Effector memory CD4-positive, alpha-beta T cell (primary cell): ENCODE results near the gene IDS.

Source experiments
- DNase-seq, 3 donors: peaks; one replicate each; pipeline ENCODE4 v3.0.0-alpha.2; 2020
- H3K27ac ChIP-seq: 2 replicates; pipeline ENCODE4 v1.7.0; 2013; ENCODE audit warnings: mild to moderate bottlenecking, low read length, moderate library complexity; ENCODE audit not compliant: insufficient read depth, poor library complexity, severe bottlenecking
- H3K27me3 ChIP-seq: replicated peaks from 2 replicates; pipeline ENCODE4 v1.7.0; 2013; ENCODE audit warnings: mild to moderate bottlenecking, low read length; ENCODE audit not compliant: insufficient read depth, control insufficient read depth, poor library complexity, severe bottlenecking
- H3K36me3 ChIP-seq: 2 replicates; pipeline ENCODE4 v1.7.0; 2013; ENCODE audit warnings: mild to moderate bottlenecking, low read length, moderate library complexity; ENCODE audit not compliant: control insufficient read depth, insufficient read depth
- H3K4me1 ChIP-seq: 2 replicates; pipeline ENCODE4 v1.7.0; 2013; ENCODE audit warnings: low read length, mild to moderate bottlenecking; ENCODE audit not compliant: control insufficient read depth, insufficient read depth, poor library complexity, severe bottlenecking
- H3K4me3 ChIP-seq: 2 replicates; pipeline ENCODE4 v1.7.0; 2013; ENCODE audit warnings: low read length, low read depth, mild to moderate bottlenecking; ENCODE audit not compliant: insufficient read depth, poor library complexity, severe bottlenecking
- H3K9me3 ChIP-seq: 2 replicates; pipeline ENCODE4 v1.7.0; 2013; ENCODE audit warnings: mild to moderate bottlenecking, low read length, moderate library complexity; ENCODE audit not compliant: control insufficient read depth

IDS gene

GRCh38 chrX:149467920-149468319, 37.2 kb downstream of the IDS start:
- Histone ChIP-seq H3K4me1 (no peaks in the 10 kb centered on the region), H3K9me3 (no peaks in the 10 kb centered on the region), H3K36me3 (no peaks in the 10 kb centered on the region), H3K27me3 (no peaks in the 10 kb centered on the region), H3K4me3 (no peak overlapping the region), H3K27ac (no peak overlapping the region)
- no peak for DNase-seq

DNA sequence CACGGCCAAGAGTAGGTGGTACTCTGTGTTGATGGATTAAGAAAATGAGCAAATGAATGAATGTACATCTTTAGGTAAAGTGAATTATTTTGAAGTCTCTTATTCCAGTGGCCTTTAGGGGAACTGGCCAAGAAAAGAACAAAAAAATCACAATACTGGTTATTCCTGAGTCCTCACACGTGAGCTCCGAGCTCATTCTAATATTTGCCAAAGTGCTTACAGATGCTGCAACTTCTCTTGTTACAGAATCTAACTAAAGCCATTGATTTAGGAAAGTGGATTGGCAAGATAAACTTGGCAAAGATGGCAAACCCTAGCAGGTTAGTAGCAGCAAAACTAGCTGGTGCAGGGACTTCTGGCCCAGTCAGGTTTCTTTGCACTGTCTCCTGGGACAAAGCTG, 37.6 kb downstream of the IDS start:
- no peak overlapping the region for H3K4me3 ChIP-seq
- H3K9me3 ChIP-seq: no peaks in the 10 kb centered on the region
- no peaks in the 10 kb centered on the region for H3K36me3 ChIP-seq
- H3K27me3 ChIP-seq: no peaks in the 10 kb centered on the region
- H3K27ac ChIP-seq: no peak overlapping the region
- DNase-seq: no peak
- H3K4me1 ChIP-seq: no peaks in the 10 kb centered on the region

DNA sequence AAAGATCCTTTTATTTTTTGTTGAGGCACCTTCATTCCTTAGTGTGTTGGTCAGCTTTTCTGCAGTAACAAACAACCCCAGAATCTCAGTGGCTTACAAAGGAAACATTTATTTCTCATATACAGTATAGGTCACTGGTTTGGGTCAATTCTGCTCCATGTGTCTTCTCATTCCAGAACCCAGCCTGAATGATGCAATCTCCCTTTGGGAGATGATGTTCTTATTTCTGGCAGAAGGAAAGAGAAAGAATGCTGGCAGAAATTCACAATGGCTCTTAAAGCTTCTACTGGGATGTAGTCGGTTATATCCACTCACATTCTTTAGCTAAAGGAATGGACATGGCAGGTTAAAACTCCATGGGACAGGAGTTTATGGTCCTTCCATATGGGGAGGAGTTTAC, 42.3 kb downstream of the IDS start:
- DNase-seq: no peak
- Histone ChIP-seq H3K27me3 (no peaks in the 10 kb centered on the region), H3K9me3 (no peaks in the 10 kb centered on the region), H3K4me1 (no peaks in the 10 kb centered on the region), H3K4me3 (no peak overlapping the region), H3K27ac (no peak overlapping the region), H3K36me3 (no peaks in the 10 kb centered on the region)

DNA sequence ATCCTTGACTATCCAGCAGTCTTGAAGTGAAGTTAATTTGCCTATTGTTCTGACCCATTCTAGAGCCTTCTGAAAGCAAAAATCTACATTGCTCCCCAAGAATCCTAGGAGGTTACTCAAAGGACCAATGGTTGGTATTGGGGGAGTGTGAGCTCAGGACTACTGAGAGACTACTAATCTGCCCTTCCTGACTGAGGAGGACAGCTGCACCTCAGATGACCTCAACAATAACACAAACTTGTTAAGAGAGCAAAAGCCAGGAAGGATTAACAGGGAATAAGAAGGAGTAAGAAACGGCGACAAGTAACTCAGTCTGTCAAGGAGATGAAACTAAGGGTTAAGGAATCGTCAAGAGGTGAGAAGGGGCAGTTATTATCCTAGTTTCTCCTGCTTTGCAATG, 43.4 kb downstream of the IDS start:
- H3K36me3 ChIP-seq: no peaks in the 10 kb centered on the region
- no peaks in the 10 kb centered on the region for H3K4me1 ChIP-seq
- H3K27ac ChIP-seq: no peak overlapping the region
- H3K9me3 ChIP-seq: no peaks in the 10 kb centered on the region
- H3K27me3 ChIP-seq: no peaks in the 10 kb centered on the region
- no peak overlapping the region for H3K4me3 ChIP-seq
- DNase-seq: no peak

DNA sequence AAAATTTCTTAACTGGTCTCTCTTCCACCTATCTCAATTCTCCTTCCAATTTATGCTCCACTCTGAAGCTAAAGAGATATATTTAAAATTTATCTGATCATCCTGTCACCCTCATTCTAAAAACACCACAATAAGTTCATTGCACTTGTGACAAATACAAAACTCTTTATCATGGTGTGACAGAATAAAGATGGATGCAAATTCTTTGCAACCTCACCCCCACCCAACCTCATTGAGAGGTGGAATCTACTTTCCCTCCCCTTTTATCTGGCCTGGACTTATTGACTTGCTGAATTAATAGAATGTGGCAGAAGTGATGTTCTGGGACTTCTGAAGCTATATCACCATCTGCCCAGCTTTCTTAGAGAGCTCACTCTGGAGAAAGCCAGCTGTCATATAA, 46.5 kb downstream of the IDS start:
- Histone ChIP-seq H3K27me3 (no peaks in the 10 kb centered on the region), H3K9me3 (no peaks in the 10 kb centered on the region), H3K4me1 (no peaks in the 10 kb centered on the region), H3K36me3 (no peaks in the 10 kb centered on the region), H3K4me3 (no peak overlapping the region), H3K27ac (no peak overlapping the region)
- no peak for DNase-seq

DNA sequence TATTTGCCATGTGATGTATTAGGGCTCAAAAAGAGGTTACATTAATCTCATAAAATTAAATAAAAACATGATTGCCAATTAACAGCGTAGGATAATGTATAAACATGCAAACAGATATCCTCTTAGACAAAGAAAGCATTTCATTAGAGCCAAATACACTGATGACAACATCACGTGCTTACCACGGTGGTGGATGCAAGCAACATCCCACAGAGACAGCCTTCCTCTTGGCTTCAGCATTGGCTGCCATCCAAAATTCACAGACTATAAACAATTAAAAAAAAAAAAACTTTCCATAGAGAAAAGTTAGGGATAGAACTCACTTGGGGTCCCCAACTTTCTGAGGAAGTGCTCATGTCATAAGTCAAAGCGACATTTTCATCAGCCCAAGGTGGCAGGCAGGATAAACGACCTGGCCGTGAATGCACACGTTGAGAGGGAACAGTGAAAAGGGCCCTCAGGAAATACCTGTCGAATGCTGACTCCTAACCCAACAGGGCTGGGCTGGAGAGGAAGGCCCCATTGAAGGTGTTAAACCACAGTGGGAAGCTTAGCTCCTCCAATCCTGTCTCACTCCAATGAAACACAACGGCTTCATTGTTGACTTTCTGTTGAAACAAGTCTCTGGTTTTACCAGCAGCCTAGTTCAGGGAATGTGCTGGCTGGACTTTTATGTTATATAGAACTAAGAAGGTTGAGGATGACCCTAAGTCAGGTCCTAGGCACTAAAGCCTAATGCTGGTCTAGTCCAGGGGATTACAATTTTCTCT, 48.4 kb downstream of the IDS start:
- Histone ChIP-seq H3K9me3 (no peaks in the 10 kb centered on the region), H3K36me3 (no peaks in the 10 kb centered on the region), H3K4me1 (no peaks in the 10 kb centered on the region), H3K4me3 (no peak overlapping the region), H3K27me3 (no peaks in the 10 kb centered on the region), H3K27ac (no peak overlapping the region)
- no peak for DNase-seq

GRCh38 chrX:149455934-149456333, 49.2 kb downstream of the IDS start:
- Histone ChIP-seq H3K27me3 (no peaks in the 10 kb centered on the region), H3K36me3 (no peaks in the 10 kb centered on the region), H3K9me3 (no peaks in the 10 kb centered on the region), H3K4me3 (no peak overlapping the region), H3K27ac (no peak overlapping the region), H3K4me1 (no peaks in the 10 kb centered on the region)
- no peak for DNase-seq

GRCh38 chrX:149453906-149454822, 50.9 kb downstream of the IDS start:
- H3K9me3 ChIP-seq: no peaks in the 10 kb centered on the region
- no peak overlapping the region for H3K4me3 ChIP-seq
- DNase-seq: no peak
- no peaks in the 10 kb centered on the region for H3K4me1 ChIP-seq
- H3K27me3 ChIP-seq: no peaks in the 10 kb centered on the region
- no peak overlapping the region for H3K27ac ChIP-seq
- no peaks in the 10 kb centered on the region for H3K36me3 ChIP-seq

- Histone ChIP-seq H3K27ac (no peak overlapping the region), H3K4me3 (no peak overlapping the region), H3K27me3 (no peaks in the 10 kb centered on the region), H3K36me3 (no peaks in the 10 kb centered on the region), H3K4me1 (no peaks in the 10 kb centered on the region), H3K9me3 (no peaks in the 10 kb centered on the region)
- no peak for DNase-seq
Measured at GRCh38 chrX:149453030-149453429, 52.1 kb downstream of the IDS start.

GRCh38 chrX:149433451-149433850, 71.7 kb downstream of the IDS start:
- DNase-seq: no peak
- Histone ChIP-seq H3K27ac (no peak overlapping the region), H3K36me3 (no peaks in the 10 kb centered on the region), H3K4me1 (no peaks in the 10 kb centered on the region), H3K4me3 (no peak overlapping the region), H3K9me3 (no peaks in the 10 kb centered on the region), H3K27me3 (no peaks in the 10 kb centered on the region)
